Heart left ventricle (tissue), 13 donors: ENCODE results near the gene DAAM2.

Source experiments
- CTCF ChIP-seq, 12 donors: fragments of 200-600 bp; sonication (generic) in 4 of 12; IDR thresholded peaks; one replicate each; pipeline versions ENCODE4 v1.5.0 to v1.8.0; 2018 to 2022; ENCODE audit warnings: antibody characterized with exemption in 12 of 12, mild to moderate bottlenecking in 5 of 12
- POLR2A ChIP-seq, 2 donors: fragments of 450-650 bp; IDR thresholded peaks; one replicate each; pipeline ENCODE4 v1.6.1; 2017; ENCODE audit warnings: antibody characterized with exemption in 2 of 2, mild to moderate bottlenecking in 2 of 2, moderate library complexity in 2 of 2
- donor health status: ischemic (EF 13 %, LVEDD 7.1; RV severe dilation, severe dysfunction).
- donor health status: DM: no; HTN: yes; CAD: no.
- donor health status: DM: no; HTN: no; CAD: no.
- donor health status: ischemic (EF 25% LVEDD 6.9; RV normal size, moderate dysfunction).
- donor health status: ischemic (EF 25% LVEDD 5.7; RV mildly dilated, moderate dysfunction).
- donor health status: ischemic (EF 35%, LVEDD 5.7; RV mildly dilated, moderate dysfunction).
- donor health status: nonischemic (EF 11% LVEDD 7.7; RV severe dilation, severe dysfunction).
- donor health status: DM: yes; HTN: yes; CAD: no.
- donor health status: PGD.
- donor health status: ischemic (EF 29% LVEDD 5.4; RV normal size, mild dysfunction).
- donor health status: nonischemic (EF 23%, LVEDD 6.1; RV moderate dilation, normal function).

- TF ChIP-seq CTCF (IDR thresholded peaks at IDR 0.05) (no peak), POLR2A (IDR thresholded peaks at IDR 0.05) (no peak)
Measured at GRCh38 chr6:39754514-39755115, 37.6 kb upstream of the DAAM2 start.
